Measurements from ENCODE around the gene GTPBP1. TPM values are rescaled to one million over a fixed set of nuclear protein-coding genes. Genes with fewer than 3 reads are reported as not detected.

The GTPBP1 gene
- total and polyA plus RNA-seq, 2 of the 13 experiments (the other 11 are each of a cell fraction or from before 2014, with no cell fraction given): 22.3 to 27.0 TPM

DNA sequence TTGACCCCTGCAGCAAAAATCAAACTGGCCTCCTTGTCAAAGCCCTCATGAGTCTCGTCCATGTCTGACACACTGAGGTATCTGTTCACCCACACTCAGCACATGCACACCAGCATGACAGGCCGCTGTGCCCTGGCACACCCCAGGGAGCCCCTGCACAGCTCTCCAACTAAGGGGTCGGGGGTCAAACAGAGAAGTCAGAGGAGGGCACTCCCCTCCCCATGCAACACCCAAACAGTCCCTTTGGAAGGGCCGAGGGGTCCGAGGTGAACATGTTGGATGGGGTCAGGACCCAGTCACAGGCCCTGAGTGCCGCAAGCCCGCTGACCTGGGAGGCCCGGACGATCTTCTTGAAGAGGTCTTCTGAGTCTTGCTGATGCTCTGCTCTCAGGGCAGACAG lies 35.4 kb downstream of the GTPBP1 start (continued):
- no peak for TF ChIP-seq HIC2 (CRISPR knock-in tag; IDR thresholded peaks at IDR 0.05; ENCODE audit: low read depth)
- no peak for TF ChIP-seq AHR (CRISPR knock-in tag; IDR thresholded peaks at IDR 0.05)

DNA sequence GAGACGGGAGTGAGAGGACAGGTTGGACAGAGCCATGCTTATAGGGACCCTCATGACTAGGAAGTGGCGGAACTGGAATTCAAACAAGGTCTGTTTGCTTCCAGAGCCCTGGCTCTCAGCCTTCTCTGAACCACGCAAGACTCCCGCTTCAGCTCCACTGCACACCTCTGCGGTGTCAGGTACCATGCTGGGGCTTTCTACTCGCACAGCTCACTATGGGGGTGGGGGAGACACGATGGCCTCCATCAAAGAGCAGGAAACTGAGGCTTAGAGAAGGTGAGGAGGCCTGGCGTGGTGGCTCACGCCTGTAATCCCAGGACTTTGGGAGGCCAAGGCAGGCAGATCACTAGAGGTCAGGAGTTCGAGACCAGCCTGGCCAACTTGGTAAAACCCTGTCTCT lies 35.8 kb downstream of the GTPBP1 start:
- Histone ChIP-seq H3K4me3 (replicated peaks in 1 of 3; ENCODE audit: insufficient read depth in 1 of 3, low read depth in 2 of 3, low read length in 3 of 3) (no peak overlapping the region), H3K9me3 (ENCODE audit: low read length) (no peaks in the 10 kb centered on the region), H2AFZ (ENCODE audit: low read length) (no peak overlapping the region), H4K20me1 (ENCODE audit: insufficient read depth, low read length) (no peaks in the 10 kb centered on the region), H3K27me3 (ENCODE audit: control insufficient read depth in 1 of 2, insufficient read depth in 2 of 2, low read length in 2 of 2) (no peaks in the 10 kb centered on the region), H3K36me3 (replicated peaks in 1 of 2; ENCODE audit: control insufficient read depth in 1 of 2, insufficient read depth in 2 of 2, low read length in 2 of 2) (peaks cover 53 to 88% of the 10 kb centered on the region in 2 experiments), H3K4me1 (ENCODE audit: insufficient read depth, low read length) (peaks cover 22% of the 10 kb centered on the region), H3K9ac (ENCODE audit: insufficient read depth, low read depth, low read length) (no peak overlapping the region), H3K79me2 (ENCODE audit: insufficient read depth, low read length) (no peaks in the 10 kb centered on the region), H3K27ac (ENCODE audit: extremely low read length, insufficient read depth, low read length) (no peak overlapping the region), H3K4me2 (ENCODE audit: low read depth, low read length) (no peak overlapping the region)
- intact Hi-C loops (cut with micrococcal nuclease; ENCODE audit: unreplicated experiment): no loop called here
- in situ Hi-C loops (cut with HindIII; ENCODE audit: extremely low pct_ligation_motif_present, low pct_unique_long_range_greater_than_20kb): no loop called here
- 94% methylated on average over 10 of the region's 10 CpGs for WGBS (ENCODE audit: low lambda C conversion rate)
- no peak for TF ChIP-seq GTF3A (CRISPR knock-in tag; conservative IDR thresholded peaks at IDR 0.05)
- TF ChIP-seq ZNF577 (CRISPR knock-in tag; IDR thresholded peaks at IDR 0.05; ENCODE audit: borderline replicate concordance, low read depth): no peak
- TF ChIP-seq ZNF251 (CRISPR knock-in tag; IDR thresholded peaks at IDR 0.05): no peak
- no peak for TF ChIP-seq POGK (CRISPR knock-in tag; conservative IDR thresholded peaks at IDR 0.05)
- no peak for TF ChIP-seq TBL1XR1 (IDR thresholded peaks at IDR 0.05; ENCODE audit: borderline replicate concordance, low read length, partially characterized antibody)
- TF ChIP-seq ATM (IDR thresholded peaks at IDR 0.05; ENCODE audit: borderline replicate concordance): no peak
- no peak for TF ChIP-seq BCL6 (CRISPR knock-in tag; IDR thresholded peaks at IDR 0.05)
- TF ChIP-seq MAFK (conservative IDR thresholded peaks at IDR 0.05 in 1 of 2, IDR thresholded peaks at IDR 0.05 in 1 of 2; ENCODE audit: low read length in 2 of 2): no peak
- TF ChIP-seq XBP1 (CRISPR knock-in tag; IDR thresholded peaks at IDR 0.05): no peak
- TF ChIP-seq ZNF225 (CRISPR knock-in tag; IDR thresholded peaks at IDR 0.05): no peak
- TF ChIP-seq ZNF333 (CRISPR knock-in tag; IDR thresholded peaks at IDR 0.05; ENCODE audit: borderline replicate concordance): no peak
- DNase-seq (ENCODE audit: low spot score) (no peak), FAIRE-seq (no peak), ATAC-seq (no peak)
- CTCF ChIA-PET (ENCODE audit: low intra/inter-chr PET ratio, low total read pairs): no interaction called here
- POLR2A ChIA-PET: no interaction called here
- no TSS peak for BruUV-seq (replicated peaks)
